Osteoblast (primary cell): ENCODE data around the gene NCKAP5. TPM values are rescaled to one million over a fixed set of nuclear protein-coding genes. Genes with fewer than 3 reads are reported as not detected.

Experiments used
- DNase-seq: peaks from one replicate; pipeline ENCODE4 v3.0.0; 2011; ENCODE audit warnings: low spot score, mixed read lengths; ENCODE audit not compliant: insufficient read length; ENCODE audit errors: missing footprints
- H2AFZ ChIP-seq: 2 replicates; pipeline ENCODE4 v1.6.0; 2011; ENCODE audit warnings: mild to moderate bottlenecking, low read length
- H3K27ac ChIP-seq: 2 replicates; pipeline ENCODE4 v1.5.1; 2011; ENCODE audit warnings: mild to moderate bottlenecking, low read depth, low read length, moderate library complexity
- H3K27me3 ChIP-seq: 2 replicates; pipeline ENCODE4 v1.6.0; 2012; ENCODE audit warnings: mild to moderate bottlenecking, control low read depth, inconsistent platforms, low read length, moderate library complexity; ENCODE audit not compliant: insufficient read depth
- H3K36me3 ChIP-seq: 2 replicates; pipeline ENCODE4 v1.5.1; 2011; ENCODE audit warnings: mild to moderate bottlenecking, low read length, control low read depth, moderate library complexity; ENCODE audit not compliant: insufficient read depth
- H3K4me1 ChIP-seq: 2 replicates; pipeline ENCODE4 v1.5.1; 2011; ENCODE audit warnings: mild to moderate bottlenecking, low read length, control low read depth, moderate library complexity; ENCODE audit not compliant: insufficient read depth
- H3K4me2 ChIP-seq: 2 replicates; pipeline ENCODE4 v1.6.0; 2011; ENCODE audit warnings: mild to moderate bottlenecking, low read length; ENCODE audit not compliant: insufficient read depth
- H3K4me3 ChIP-seq: fragments of 200-600 bp; sonication (generic); 3 replicates; pipeline ENCODE4 v1.5.1; 2012; ENCODE audit warnings: mild to moderate bottlenecking, low read length, inconsistent platforms; ENCODE audit not compliant: insufficient read depth
- H3K79me2 ChIP-seq: 2 replicates; pipeline ENCODE4 v1.6.0; 2012; ENCODE audit warnings: mild to moderate bottlenecking, low read length, control low read depth, inconsistent platforms; ENCODE audit not compliant: insufficient read depth
- H3K9me3 ChIP-seq: 2 replicates; pipeline ENCODE4 v1.5.1; 2011; ENCODE audit warnings: low read depth, low read length, control low read depth
- H4K20me1 ChIP-seq: 2 replicates; pipeline ENCODE4 v1.6.0; 2012; ENCODE audit warnings: mild to moderate bottlenecking, low read length, control low read depth; ENCODE audit not compliant: insufficient read depth
- total RNA-seq: library from RNA; depleted of rRNA; stranded (reverse); fragments of >200 nt; gene quantifications from 2 replicates; pipeline ENCODE4 v1.2.3, GENCODE V29; 2012
- TF ChIP-seq, protein P1 (sequence below): IDR thresholded peaks from 2 replicates; pipeline ENCODE4 v1.5.1; 2011; ENCODE audit warnings: mild to moderate bottlenecking, low read depth, low read length, moderate library complexity; ENCODE audit errors: extremely low read depth

NCKAP5 gene
- total RNA-seq, 1 donor: 1.8 TPM

DNA sequence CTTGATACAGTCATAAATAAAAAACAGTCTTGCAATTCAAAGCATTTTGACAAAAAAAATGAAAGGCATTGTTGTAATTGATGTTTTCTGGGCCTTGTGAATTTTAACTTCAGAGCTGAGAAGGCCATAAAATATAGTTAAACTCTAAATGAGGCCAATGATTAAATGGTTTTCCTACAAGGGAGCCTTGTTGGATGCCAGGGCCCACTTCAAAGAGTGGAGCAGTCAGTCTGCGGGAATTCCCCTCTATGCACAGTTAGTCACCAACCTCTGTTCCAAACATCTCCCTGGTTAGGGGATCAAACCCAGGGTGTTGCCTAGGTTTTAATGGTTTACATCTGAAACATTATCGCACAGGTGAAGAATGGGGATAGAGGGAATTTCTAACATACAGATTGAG is 143.4 kb downstream of the NCKAP5 start:
- Histone ChIP-seq H3K9me3 (no peaks in the 10 kb centered on the region), H3K36me3 (no peaks in the 10 kb centered on the region), H4K20me1 (no peaks in the 10 kb centered on the region), H3K27me3 (no peaks in the 10 kb centered on the region), H3K27ac (no peak overlapping the region), H3K4me3 (no peak overlapping the region), H3K79me2 (no peaks in the 10 kb centered on the region), H3K4me2 (no peak overlapping the region), H2AFZ (no peak overlapping the region), H3K4me1 (peaks cover 6% of the 10 kb centered on the region)
- TF ChIP-seq, protein P1, sequence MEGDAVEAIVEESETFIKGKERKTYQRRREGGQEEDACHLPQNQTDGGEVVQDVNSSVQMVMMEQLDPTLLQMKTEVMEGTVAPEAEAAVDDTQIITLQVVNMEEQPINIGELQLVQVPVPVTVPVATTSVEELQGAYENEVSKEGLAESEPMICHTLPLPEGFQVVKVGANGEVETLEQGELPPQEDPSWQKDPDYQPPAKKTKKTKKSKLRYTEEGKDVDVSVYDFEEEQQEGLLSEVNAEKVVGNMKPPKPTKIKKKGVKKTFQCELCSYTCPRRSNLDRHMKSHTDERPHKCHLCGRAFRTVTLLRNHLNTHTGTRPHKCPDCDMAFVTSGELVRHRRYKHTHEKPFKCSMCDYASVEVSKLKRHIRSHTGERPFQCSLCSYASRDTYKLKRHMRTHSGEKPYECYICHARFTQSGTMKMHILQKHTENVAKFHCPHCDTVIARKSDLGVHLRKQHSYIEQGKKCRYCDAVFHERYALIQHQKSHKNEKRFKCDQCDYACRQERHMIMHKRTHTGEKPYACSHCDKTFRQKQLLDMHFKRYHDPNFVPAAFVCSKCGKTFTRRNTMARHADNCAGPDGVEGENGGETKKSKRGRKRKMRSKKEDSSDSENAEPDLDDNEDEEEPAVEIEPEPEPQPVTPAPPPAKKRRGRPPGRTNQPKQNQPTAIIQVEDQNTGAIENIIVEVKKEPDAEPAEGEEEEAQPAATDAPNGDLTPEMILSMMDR: no peak
- DNase-seq: no peak

DNA sequence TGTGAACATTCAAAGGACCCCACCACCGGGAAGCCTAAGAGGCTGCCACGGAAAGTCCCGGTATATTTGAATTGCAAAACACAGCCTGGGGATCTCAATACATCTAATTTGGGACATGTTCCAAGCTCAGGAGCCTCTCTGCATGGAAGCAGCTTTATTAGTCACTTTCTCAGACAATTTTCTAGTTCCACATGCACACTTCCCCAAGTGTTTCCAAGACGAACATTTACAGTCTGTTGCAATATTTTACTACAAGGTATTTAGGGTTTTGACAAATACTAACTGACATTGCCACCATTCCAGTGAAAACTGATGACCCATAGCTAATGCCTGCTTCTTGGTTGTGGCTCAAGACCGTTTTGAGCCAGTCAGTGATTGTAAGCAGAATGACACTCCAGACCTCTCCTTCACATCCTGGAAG is 145.3 kb downstream of the NCKAP5 start:
- TF ChIP-seq, protein P1: no peak
- Histone ChIP-seq H2AFZ (no peak overlapping the region), H3K79me2 (no peaks in the 10 kb centered on the region), H3K4me2 (no peak overlapping the region), H3K27me3 (no peaks in the 10 kb centered on the region), H3K27ac (no peak overlapping the region), H3K36me3 (no peaks in the 10 kb centered on the region), H4K20me1 (no peaks in the 10 kb centered on the region), H3K4me1 (peaks cover 6% of the 10 kb centered on the region), H3K4me3 (no peak overlapping the region), H3K9me3 (no peaks in the 10 kb centered on the region)
- DNase-seq: no peak

DNA sequence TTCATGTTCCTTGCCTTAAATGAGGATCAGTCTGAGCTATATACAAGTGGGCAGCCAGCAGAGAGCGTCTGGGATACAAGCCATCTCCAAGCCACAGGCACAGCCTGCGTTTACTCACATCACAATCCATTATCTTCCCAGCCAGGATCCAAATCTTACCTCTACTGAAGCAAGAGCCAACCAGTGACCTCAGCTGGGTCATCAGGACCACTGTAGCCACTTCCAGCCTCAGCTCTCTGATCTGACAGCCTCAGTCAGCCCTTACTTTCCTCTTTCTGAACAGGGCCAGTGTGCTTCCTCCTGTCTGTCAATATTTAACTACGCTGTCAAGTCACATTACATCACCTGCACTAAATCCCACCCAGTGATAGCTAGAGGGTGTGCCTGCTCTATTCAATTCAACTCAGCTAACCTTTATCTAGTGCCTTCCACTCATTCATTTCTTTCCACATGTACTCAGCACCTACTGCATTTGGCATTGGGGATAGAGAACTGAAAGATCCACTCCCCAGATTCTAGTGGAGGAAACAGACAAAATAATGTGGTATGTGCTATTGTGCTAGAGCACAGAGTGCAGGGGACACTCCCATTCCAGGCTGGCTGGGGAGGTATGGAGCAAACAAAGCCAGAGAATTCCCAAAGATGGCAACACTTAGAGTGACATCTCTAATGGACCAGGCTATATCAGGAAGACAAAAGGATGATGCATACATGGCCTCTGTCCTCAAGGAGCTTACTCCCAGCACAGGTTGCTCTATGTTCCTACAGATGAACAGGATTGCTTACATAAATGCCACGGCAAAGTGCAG is 146.5 kb downstream of the NCKAP5 start:
- no peak for DNase-seq
- H3K4me1 ChIP-seq: peaks cover 6% of the 10 kb centered on the region
- H3K79me2 ChIP-seq: no peaks in the 10 kb centered on the region
- H3K27me3 ChIP-seq: no peaks in the 10 kb centered on the region
- H2AFZ ChIP-seq: no peak overlapping the region
- no peak overlapping the region for H3K4me3 ChIP-seq
- H4K20me1 ChIP-seq: no peaks in the 10 kb centered on the region
- no peak overlapping the region for H3K4me2 ChIP-seq
- H3K36me3 ChIP-seq: no peaks in the 10 kb centered on the region
- no peak overlapping the region for H3K27ac ChIP-seq
- TF ChIP-seq, protein P1: no peak
- H3K9me3 ChIP-seq: no peaks in the 10 kb centered on the region

DNA sequence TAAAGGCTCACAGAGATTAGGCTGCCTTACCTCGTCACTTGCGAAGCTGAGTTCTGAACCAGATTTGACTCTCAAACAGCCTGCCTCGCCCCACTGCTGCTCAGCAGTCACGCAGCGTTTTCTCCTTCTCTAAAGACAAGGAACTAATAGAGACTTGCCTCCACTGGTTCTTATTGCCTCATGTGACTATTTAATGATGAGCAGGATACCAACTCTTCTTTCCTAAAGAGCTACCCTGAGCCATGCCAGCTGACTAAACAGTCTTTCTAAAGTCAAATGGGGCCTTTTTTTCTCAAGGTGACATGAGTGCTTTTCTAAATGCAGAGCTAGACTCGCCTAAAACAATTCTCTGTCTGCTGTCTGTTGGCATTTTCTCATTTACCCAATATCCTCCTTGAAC is 147.5 kb downstream of the NCKAP5 start:
- no peaks in the 10 kb centered on the region for H3K79me2 ChIP-seq
- DNase-seq: no peak
- no peaks in the 10 kb centered on the region for H3K9me3 ChIP-seq
- no peak overlapping the region for H3K27ac ChIP-seq
- H3K4me2 ChIP-seq: no peak overlapping the region
- no peaks in the 10 kb centered on the region for H3K36me3 ChIP-seq
- no peaks in the 10 kb centered on the region for H4K20me1 ChIP-seq
- no peak overlapping the region for H3K4me3 ChIP-seq
- no peaks in the 10 kb centered on the region for H3K27me3 ChIP-seq
- TF ChIP-seq, protein P1: no peak
- peaks cover 6% of the 10 kb centered on the region for H3K4me1 ChIP-seq
- no peak overlapping the region for H2AFZ ChIP-seq
